B cell (primary cell): ENCODE measurements around the gene CUZD1. TPM values are rescaled to one million over a fixed set of nuclear protein-coding genes. Genes with fewer than 3 reads are reported as not detected.

Source experiments
- ATAC-seq: fragments of 200-7000 bp; cut with Tn5 transposase; one replicate; pipeline ENCODE4 v1.10.0; 2021; ENCODE audit warnings: low read depth, mild to moderate bottlenecking, moderate number of reproducible peaks, moderate library complexity
- CTCF ChIA-PET: fragments of 350-600 bp; sonication (Branson Sonifier 250); formaldehyde crosslinking; loops from one replicate; lab custom pipeline; 2021; ENCODE audit warnings: antibody characterized with exemption, inconsistent platforms; lab: Charles Lee
- POLR2A ChIA-PET: fragments of 350-600 bp; sonication (Branson Sonifier 250); formaldehyde crosslinking; loops from one replicate; lab custom pipeline; 2021; ENCODE audit warnings: antibody characterized with exemption; lab: Charles Lee
- DNase-seq: peaks from one replicate; pipeline ENCODE4 v3.0.0; 2013
- H2AFZ ChIP-seq: 2 replicates; pipeline ENCODE4 v1.6.1; 2012; ENCODE audit warnings: mild to moderate bottlenecking, low read depth, low read length; ENCODE audit not compliant: insufficient read depth, poor library complexity, severe bottlenecking
- H3K27ac ChIP-seq, 2 donors: 1 replicate in 1 of 2; 2 replicates in 1 of 2; pipeline ENCODE4 v1.5.1; 2012 to 2013; ENCODE audit warnings: low read length in 2 of 2, mild to moderate bottlenecking in 2 of 2, moderate library complexity in 1 of 2
- H3K27me3 ChIP-seq, 4 experiments: fragments of 200-600 bp in 1 of 4; sonication (generic) in 1 of 4; replicated peaks in 1 of 4; 1 replicate in 2 of 4; 2 replicates in 2 of 4; pipeline versions ENCODE4 v1.6.1 to v1.7.0; 2013 to 2016; ENCODE audit warnings: low read length in 3 of 4, mild to moderate bottlenecking in 2 of 4, mixed read lengths in 1 of 4, moderate library complexity in 1 of 4; ENCODE audit not compliant: insufficient read depth in 4 of 4, control insufficient read depth in 3 of 4; ENCODE audit errors: control extremely low read depth in 1 of 4
- H3K36me3 ChIP-seq, 2 experiments: replicated peaks in 1 of 2; 1 replicate in 1 of 2; 2 replicates in 1 of 2; pipeline versions ENCODE4 v1.6.1 to v1.7.1; 2013; ENCODE audit warnings: low read length in 1 of 2; ENCODE audit not compliant: insufficient read depth in 2 of 2, control insufficient read depth in 1 of 2; ENCODE audit errors: control extremely low read depth in 1 of 2, extremely low read depth in 1 of 2
- H3K4me1 ChIP-seq, 2 donors: fragments of 200-600 bp in 1 of 2; sonication (generic) in 1 of 2; 1 replicate in 1 of 2; 2 replicates in 1 of 2; pipeline versions ENCODE4 v1.5.1 to v1.6.1; 2013 to 2017; ENCODE audit warnings: low read length in 2 of 2; ENCODE audit not compliant: control insufficient read depth in 2 of 2, insufficient read depth in 2 of 2
- H3K4me2 ChIP-seq: replicated peaks from 2 replicates; pipeline ENCODE3; 2012; ENCODE audit warnings: mild to moderate bottlenecking, low read depth, low read length; ENCODE audit not compliant: poor library complexity, severe bottlenecking
- H3K4me3 ChIP-seq, 5 experiments: fragments of 200-600 bp in 1 of 5; sonication (generic) in 1 of 5; 1 replicate in 3 of 5; 2 replicates in 2 of 5; pipeline versions ENCODE4 v1.5.1 to v1.7.0; 2011 to 2016; ENCODE audit warnings: low read length in 4 of 5, mild to moderate bottlenecking in 4 of 5, low read depth in 2 of 5, control low read depth in 1 of 5, moderate library complexity in 1 of 5; ENCODE audit not compliant: insufficient read depth in 1 of 5; ENCODE audit errors: control extremely low read depth in 1 of 5, extremely low read depth in 1 of 5
- H3K79me2 ChIP-seq: fragments of 200-600 bp; sonication (generic); one replicate; pipeline ENCODE4 v1.6.0; 2016; ENCODE audit warnings: low read length; ENCODE audit not compliant: control insufficient read depth, insufficient read depth
- H3K9ac ChIP-seq: fragments of 200-600 bp; sonication (generic); 2 replicates; pipeline ENCODE4 v1.6.1; 2017; ENCODE audit warnings: mild to moderate bottlenecking, low read length, moderate library complexity
- H3K9me3 ChIP-seq, 3 donors: one replicate each; pipeline versions ENCODE4 v1.6.1 to v1.7.1; 2013; ENCODE audit warnings: low read length in 2 of 3; ENCODE audit not compliant: control insufficient read depth in 2 of 3, insufficient read depth in 1 of 3; ENCODE audit errors: control extremely low read depth in 1 of 3
- H4K20me1 ChIP-seq: 2 replicates; pipeline ENCODE4 v1.6.0; 2012; ENCODE audit warnings: mild to moderate bottlenecking, low read length; ENCODE audit not compliant: insufficient read depth, control insufficient read depth, poor library complexity, severe bottlenecking
- H3K27ac Mint-ChIP-seq: one replicate; pipeline ENCODE4 v1.8.0; 2021; ENCODE audit warnings: mixed read lengths
- H3K27me3 Mint-ChIP-seq: one replicate; pipeline ENCODE4 v1.8.0; 2021; ENCODE audit warnings: mixed read lengths
- H3K4me1 Mint-ChIP-seq: one replicate; pipeline ENCODE4 v1.8.0; 2021; ENCODE audit warnings: mixed read lengths
- H3K4me3 Mint-ChIP-seq: one replicate; pipeline ENCODE4 v1.8.0; 2021; ENCODE audit warnings: mixed read lengths
- H3K9me3 Mint-ChIP-seq: one replicate; pipeline ENCODE4 v1.8.0; 2022; ENCODE audit warnings: mixed read lengths; ENCODE audit not compliant: insufficient read depth
- EZH2 ChIP-seq: IDR thresholded peaks from 2 replicates; pipeline ENCODE4 v1.6.1; 2012; ENCODE audit warnings: borderline replicate concordance, low read depth, mild to moderate bottlenecking, moderate library complexity, low read length; ENCODE audit not compliant: insufficient read depth, poor library complexity, severe bottlenecking
- intact Hi-C: fragments of 100-400 bp; cut with micrococcal nuclease; formaldehyde crosslinking; loops from one replicate; pipeline ENCODE4 v1.10.0; 2022
- polyA plus RNA-seq: library from polyadenylated mRNA; depleted of rRNA; stranded (reverse); fragments of >200 nt; gene quantifications from 2 replicates; pipeline ENCODE4 v1.2.3, GENCODE V29; 2012
- total RNA-seq, 2 donors: library from RNA; stranded (reverse); fragments of 120-200 nt in 1 of 2; gene quantifications; 1 replicate in 1 of 2; 2 replicates in 1 of 2; pipeline versions ENCODE4 v1.2.3 to v1.2.4, GENCODE V29; 2013 to 2022
- TF ChIP-seq, protein P1 (sequence below): fragments of 200-600 bp; IDR thresholded peaks from one replicate; pipeline ENCODE4 v1.8.0; 2022; ENCODE audit warnings: antibody characterized with exemption, mild to moderate bottlenecking

Gene CUZD1
- total and polyA plus RNA-seq, 2 donors (not counting 1 experiment from before 2014, with no cell fraction given) = 2.1 to 3.3 TPM

DNA sequence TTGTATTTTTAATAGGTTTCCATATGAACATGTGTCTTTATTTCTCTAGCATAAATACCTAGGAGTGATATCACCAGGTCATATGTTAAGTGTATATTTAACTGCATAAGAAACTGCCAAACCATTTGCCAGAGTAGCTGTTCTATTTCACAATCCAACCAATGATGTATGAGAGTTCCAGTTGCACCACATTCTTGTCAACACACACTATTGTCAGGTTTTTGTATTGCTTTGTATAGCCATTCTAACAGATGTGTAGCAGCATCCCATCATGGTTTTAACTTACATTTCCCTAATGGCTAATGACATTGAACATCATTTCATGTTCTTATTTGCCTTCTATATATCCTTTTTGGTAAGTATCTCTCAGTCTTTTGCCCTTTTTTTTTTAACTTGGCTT, 4.1 kb downstream of the CUZD1 start:
- H3K9ac ChIP-seq = no peak overlapping the region
- TF ChIP-seq EZH2 = no peak
- TF ChIP-seq, protein P1, sequence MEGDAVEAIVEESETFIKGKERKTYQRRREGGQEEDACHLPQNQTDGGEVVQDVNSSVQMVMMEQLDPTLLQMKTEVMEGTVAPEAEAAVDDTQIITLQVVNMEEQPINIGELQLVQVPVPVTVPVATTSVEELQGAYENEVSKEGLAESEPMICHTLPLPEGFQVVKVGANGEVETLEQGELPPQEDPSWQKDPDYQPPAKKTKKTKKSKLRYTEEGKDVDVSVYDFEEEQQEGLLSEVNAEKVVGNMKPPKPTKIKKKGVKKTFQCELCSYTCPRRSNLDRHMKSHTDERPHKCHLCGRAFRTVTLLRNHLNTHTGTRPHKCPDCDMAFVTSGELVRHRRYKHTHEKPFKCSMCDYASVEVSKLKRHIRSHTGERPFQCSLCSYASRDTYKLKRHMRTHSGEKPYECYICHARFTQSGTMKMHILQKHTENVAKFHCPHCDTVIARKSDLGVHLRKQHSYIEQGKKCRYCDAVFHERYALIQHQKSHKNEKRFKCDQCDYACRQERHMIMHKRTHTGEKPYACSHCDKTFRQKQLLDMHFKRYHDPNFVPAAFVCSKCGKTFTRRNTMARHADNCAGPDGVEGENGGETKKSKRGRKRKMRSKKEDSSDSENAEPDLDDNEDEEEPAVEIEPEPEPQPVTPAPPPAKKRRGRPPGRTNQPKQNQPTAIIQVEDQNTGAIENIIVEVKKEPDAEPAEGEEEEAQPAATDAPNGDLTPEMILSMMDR = no peak
- no peaks in the 10 kb centered on the region for H3K79me2 ChIP-seq
- intact Hi-C loops = no loop called here
- POLR2A ChIA-PET = no interaction called here
- no peaks in the 10 kb centered on the region for H3K27me3 ChIP-seq
- CTCF ChIA-PET = no interaction called here
- H3K9me3 Mint-ChIP-seq = no peaks in the 10 kb centered on the region
- no peak overlapping the region for H3K4me2 ChIP-seq
- H3K27ac ChIP-seq = no peak overlapping the region
- H3K36me3 ChIP-seq = peaks cover 0 to 4% of the 10 kb centered on the region in 2 experiments
- no peak overlapping the region for H3K4me3 ChIP-seq
- H3K4me1 Mint-ChIP-seq = no peaks in the 10 kb centered on the region
- no peaks in the 10 kb centered on the region for H4K20me1 ChIP-seq
- no peak overlapping the region for H2AFZ ChIP-seq
- ATAC-seq = no peak
- H3K27me3 Mint-ChIP-seq = no peaks in the 10 kb centered on the region
- no peak for DNase-seq
- H3K4me3 Mint-ChIP-seq = no peak overlapping the region
- no peaks in the 10 kb centered on the region for H3K4me1 ChIP-seq
- no peak overlapping the region for H3K27ac Mint-ChIP-seq
- peaks cover 0 to 6% (median 2%) of the 10 kb centered on the region in 3 donors for H3K9me3 ChIP-seq

DNA sequence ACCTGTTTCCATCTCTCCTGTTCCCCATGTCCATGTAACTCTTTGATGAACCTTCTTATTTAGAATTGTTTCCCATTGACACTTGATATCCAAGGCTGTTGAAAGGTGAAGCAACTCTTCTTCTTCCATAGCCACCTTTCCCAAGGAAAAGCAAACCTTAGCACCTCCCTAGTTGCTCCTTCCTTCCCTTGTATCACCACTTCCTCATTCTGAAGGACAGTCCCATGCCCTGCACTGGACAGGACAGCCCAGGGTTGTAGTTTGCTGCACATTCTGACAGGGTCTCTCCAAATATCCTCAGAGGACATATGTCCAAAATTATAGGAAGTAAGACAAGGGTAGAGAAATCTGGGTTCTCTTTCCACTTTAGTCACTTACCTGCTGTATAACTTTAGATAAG, 6.2 kb downstream of the CUZD1 start:
- Histone ChIP-seq H3K9me3 (peaks cover 0 to 6% (median 2%) of the 10 kb centered on the region in 3 donors), H3K27me3 (no peaks in the 10 kb centered on the region), H2AFZ (no peak overlapping the region), H3K79me2 (no peaks in the 10 kb centered on the region), H3K4me2 (no peak overlapping the region), H3K9ac (no peak overlapping the region), H3K4me1 (no peaks in the 10 kb centered on the region), H4K20me1 (no peaks in the 10 kb centered on the region), H3K27ac (no peak overlapping the region), H3K36me3 (peaks cover 0 to 4% of the 10 kb centered on the region in 2 experiments), H3K4me3 (no peak overlapping the region)
- no peaks in the 10 kb centered on the region for H3K4me1 Mint-ChIP-seq
- H3K9me3 Mint-ChIP-seq = no peaks in the 10 kb centered on the region
- DNase-seq (no peak), ATAC-seq (no peak)
- intact Hi-C loops = no loop called here
- CTCF ChIA-PET = no interaction called here
- POLR2A ChIA-PET = no interaction called here
- no peak overlapping the region for H3K27ac Mint-ChIP-seq
- no peak overlapping the region for H3K4me3 Mint-ChIP-seq
- H3K27me3 Mint-ChIP-seq = no peaks in the 10 kb centered on the region
- TF ChIP-seq EZH2 = no peak
- TF ChIP-seq, protein P1 = no peak
